HG02759 (cell line): ENCODE results near the gene MAGI1.

Source experiments
- ATAC-seq: cut with Tn5 transposase; IDR thresholded peaks from one replicate; pipeline ENCODE4 v1.9.1; 2021; ENCODE audit warnings: mild to moderate bottlenecking, moderate library complexity; ENCODE audit not compliant: unreplicated experiment

MAGI1 gene

GRCh38 chr3:65655061-65655460 is 383.7 kb downstream of the MAGI1 start:
- ATAC-seq, result no peak

DNA sequence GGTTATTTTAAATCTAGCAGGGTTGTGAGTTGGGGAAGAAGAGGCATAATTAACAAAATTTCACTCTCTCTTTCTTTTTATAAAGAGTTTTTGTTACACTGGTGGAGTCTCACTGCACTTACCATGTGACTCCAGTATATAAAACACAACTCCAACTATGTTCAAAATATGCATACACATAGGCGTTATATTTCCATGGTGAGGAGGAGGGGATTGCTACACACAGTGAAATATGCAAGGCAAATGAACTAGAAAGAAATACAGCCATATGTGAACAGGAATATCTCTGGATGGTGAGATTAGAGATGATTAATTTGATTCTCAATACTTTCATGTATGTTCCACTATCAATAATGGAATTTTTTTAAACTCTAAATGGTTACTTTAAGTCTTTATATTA is 385.0 kb downstream of the MAGI1 start:
- ATAC-seq, result no peak

DNA sequence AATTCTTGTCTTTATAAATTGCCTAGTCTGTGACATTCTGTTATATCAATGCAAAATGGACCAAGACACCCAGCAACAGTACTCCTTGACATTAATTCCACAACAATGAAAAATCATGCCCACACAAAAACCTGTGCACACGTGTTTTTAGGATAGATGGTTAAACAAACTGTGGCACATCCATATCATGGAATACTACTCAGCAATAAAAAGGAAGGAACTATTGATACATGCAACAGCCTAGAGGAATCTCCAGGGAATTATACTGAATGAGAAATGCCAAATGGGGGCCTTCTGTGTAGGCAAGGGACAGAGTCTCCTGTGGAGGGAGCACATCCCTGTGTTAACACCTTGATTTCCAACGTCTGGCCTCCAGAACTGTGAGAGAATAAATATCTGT is 388.5 kb downstream of the MAGI1 start:
- no peak for ATAC-seq

- ATAC-seq, result no peak
These were observed 391.3 kb downstream of the MAGI1 start for GRCh38 chr3:65647369-65647768.

GRCh38 chr3:65642883-65643282 is 395.8 kb downstream of the MAGI1 start:
- ATAC-seq, result no peak

- no peak for ATAC-seq
These were observed 396.9 kb downstream of the MAGI1 start for GRCh38 chr3:65641777-65642176.

DNA sequence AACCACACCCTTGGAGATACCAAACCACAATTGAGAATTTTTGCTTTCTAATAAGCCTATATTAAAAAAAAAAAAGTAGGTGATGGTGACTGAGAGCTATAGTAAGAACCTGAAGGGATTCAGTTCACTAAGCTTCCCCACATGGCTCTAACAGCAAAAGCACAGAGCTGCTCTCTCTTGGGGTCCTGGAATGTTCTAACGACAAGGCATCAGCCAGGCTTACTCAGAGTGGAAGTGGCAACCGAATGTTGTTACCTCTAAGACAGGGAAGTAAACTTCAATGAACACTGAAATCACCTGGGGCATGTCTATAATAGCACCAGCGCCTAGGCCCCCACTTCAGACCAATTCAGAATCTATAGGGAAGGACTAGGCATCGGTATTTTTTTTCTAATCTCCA is 397.7 kb downstream of the MAGI1 start:
- no peak for ATAC-seq

- ATAC-seq, result no peak
These were observed 399.3 kb downstream of the MAGI1 start for GRCh38 chr3:65639444-65639843.

DNA sequence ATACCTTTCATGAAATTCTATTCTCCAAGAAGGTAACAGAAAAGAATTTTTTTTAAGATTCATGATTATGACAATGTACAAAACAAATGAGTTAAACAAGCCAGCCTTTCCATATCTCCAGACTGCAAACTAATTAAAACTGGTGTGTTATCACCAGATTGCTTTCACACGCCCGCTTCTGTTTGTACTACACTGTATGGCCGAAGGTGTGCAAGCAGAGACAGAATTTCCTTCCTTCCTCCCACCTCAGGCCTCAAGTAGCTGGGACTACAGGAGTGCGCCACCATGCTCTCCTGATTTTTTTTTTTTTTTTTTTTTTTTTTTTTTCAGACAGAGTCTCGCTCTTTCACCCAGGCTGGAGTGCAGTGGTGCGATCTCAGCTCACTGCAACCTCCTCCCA is 400.4 kb downstream of the MAGI1 start:
- no peak for ATAC-seq

- ATAC-seq, result no peak
These were observed 402.4 kb downstream of the MAGI1 start for GRCh38 chr3:65636326-65636725.

- ATAC-seq, result no peak
These were observed 403.1 kb downstream of the MAGI1 start for GRCh38 chr3:65635657-65636056.

GRCh38 chr3:65633018-65633638 is 405.6 kb downstream of the MAGI1 start:
- no peak for ATAC-seq

DNA sequence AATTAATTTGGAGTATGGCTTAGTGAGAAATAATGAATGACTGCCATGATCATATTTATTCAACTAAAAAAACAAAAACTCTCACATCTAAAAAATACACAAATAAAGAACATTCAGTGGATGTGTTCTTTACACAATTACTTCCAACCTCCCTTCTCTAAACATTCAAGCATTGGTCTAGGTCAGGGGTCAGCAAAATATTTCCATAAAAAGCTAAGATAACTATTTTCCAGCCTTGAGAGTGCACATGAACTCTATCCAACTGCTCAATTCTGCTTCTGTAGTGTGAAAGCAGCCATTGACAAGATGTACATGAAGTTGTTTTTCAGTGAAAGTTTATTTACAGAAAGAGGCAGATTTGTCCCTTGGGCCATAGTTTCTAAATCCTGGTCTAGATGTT is 406.3 kb downstream of the MAGI1 start:
- ATAC-seq, result no peak

GRCh38 chr3:65628978-65629377 is 409.7 kb downstream of the MAGI1 start:
- ATAC-seq, result no peak

- ATAC-seq, result no peak
These were observed 411.7 kb downstream of the MAGI1 start for GRCh38 chr3:65627062-65627461.

DNA sequence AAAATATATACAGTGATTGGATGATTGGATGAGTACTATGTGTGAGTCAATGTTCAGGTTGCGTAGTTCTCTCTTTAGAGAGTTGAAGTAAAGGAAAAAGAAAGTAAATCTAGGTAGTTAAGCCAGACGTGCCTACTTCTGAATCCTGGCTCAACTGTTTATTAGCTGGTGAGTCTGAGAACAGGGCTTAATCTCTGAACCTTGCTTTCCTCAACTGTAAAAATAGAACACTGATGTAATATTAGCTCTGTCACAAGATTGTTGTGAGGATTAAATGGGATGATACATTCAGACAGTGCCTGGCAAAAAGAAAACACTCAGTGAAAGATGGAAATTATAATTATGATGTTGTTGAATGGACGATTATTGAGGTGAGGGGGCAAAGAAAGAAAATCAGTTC is 413.4 kb downstream of the MAGI1 start:
- ATAC-seq, result no peak

DNA sequence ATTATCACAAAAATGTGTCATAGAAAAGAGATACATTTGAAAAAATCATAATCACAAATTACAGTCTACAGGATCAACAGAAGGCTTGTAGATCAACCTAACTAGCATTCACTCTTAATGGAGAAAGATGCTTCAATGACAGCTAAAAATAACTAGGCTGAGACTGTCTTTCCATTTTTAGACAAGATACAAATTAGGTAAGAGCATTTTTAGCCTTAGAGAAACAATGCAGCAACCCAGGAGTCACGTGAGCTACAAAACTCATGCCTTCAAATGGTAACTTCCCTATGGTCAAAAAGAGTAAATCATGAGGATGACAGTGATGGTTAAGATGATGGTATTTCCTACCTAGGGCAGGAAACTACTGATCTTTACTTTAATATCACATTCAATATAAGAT is 415.4 kb downstream of the MAGI1 start:
- ATAC-seq, result no peak

DNA sequence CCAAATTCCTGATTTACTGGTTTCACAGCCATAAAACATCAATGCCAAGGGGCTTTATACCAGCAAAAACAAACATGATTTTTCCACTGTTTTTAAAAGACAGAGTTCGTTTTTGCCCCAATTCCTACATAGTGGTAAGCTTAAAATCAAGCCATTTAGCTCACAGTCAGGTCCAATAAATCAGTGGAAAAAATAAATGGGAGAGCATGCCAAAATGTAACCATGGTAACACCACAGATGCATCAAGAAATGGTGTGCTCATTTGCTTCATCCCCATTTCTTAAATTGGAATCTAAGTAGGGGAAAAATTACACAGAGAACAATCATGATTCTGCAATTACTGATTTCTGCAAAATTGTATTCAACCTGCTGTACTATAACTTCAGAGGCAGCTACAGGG is 418.8 kb downstream of the MAGI1 start:
- ATAC-seq, result no peak

DNA sequence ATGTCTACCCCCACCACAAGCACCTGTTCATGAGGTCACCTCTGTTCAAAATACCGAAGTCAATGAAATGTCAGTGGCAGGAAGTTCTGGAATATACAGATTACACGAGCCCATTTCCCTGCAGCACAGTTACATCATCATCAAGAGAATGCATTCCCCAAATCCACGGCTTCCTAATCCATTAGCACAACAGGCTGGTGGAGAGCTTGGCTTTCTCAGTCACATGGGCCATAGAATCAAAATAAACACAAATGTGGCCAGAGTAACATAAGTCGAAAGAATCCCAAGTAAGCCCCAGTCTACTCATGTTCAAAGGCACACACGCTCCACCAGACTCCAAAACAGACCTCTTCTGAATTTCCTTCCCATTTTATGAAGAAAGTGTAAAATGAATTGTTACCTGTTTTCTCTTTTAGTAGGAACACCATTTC is 419.3 kb downstream of the MAGI1 start:
- no peak for ATAC-seq

GRCh38 chr3:65618599-65618998 is 420.1 kb downstream of the MAGI1 start:
- ATAC-seq, result no peak

DNA sequence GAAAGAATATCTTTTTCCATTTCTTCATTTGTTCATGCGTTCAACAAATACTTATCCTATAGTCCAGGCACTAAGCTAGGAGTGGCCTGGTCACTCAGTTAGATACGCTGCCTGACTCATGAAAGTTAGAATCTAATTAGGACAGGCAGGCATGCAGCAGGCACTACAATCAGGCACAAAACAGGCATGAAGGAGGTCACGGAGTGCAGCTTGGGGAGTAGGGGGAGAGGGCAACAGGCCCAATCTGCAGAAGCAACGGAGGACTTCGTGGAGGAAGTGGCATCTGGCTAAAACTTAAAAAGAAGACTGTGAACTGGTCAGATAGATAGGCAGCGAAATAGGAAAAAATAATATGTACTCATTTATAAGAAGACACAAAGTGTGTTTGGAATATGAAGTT is 420.9 kb downstream of the MAGI1 start:
- ATAC-seq, result no peak

GRCh38 chr3:65617209-65617608 is 421.5 kb downstream of the MAGI1 start:
- ATAC-seq, result no peak

DNA sequence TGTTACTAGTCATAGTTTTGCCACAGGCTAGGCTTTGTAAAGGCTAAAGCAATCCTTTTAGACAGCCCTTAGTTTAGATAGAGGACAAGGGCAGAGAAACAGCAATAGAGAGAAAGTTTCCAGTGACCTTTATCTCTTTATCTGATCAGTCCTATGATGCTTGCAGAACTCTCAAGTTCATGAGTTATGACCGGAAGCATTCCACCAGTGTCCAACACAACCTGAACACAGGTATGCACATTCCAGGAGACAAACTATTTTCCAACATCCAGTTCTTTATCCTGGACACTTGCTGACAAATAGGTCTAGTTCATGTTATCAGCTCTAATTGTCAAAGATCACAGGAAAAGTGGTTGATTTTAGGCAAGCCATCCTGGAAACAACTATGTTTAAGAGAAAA is 422.2 kb downstream of the MAGI1 start:
- no peak for ATAC-seq
